Adrenal gland (tissue), 5 donors: ENCODE results near the gene DAB2.

Experiments used
- CTCF ChIP-seq, 6 experiments: fragments of 450-650 bp in 4 of 6; fragments of 200-600 bp in 2 of 6; sonication (generic) in 1 of 6; IDR thresholded peaks; 1 replicate in 5 of 6; 2 replicates in 1 of 6; pipeline versions ENCODE4 v1.5.1 to v1.8.0; 2016 to 2021; ENCODE audit warnings: antibody characterized with exemption in 6 of 6, mild to moderate bottlenecking in 2 of 6, moderate library complexity in 1 of 6
- POLR2A ChIP-seq, 2 donors: fragments of 450-650 bp; IDR thresholded peaks; one replicate each; pipeline ENCODE4 v1.6.1; 2017; ENCODE audit warnings: antibody characterized with exemption in 2 of 2, mild to moderate bottlenecking in 2 of 2, moderate library complexity in 1 of 2
- donor health status: DM: no; HTN: no; CAD: no.

- TF ChIP-seq CTCF (IDR thresholded peaks at IDR 0.05) (no peak), POLR2A (IDR thresholded peaks at IDR 0.05) (no peak)
Measured at GRCh38 chr5:39437467-39437866, 12.7 kb upstream of the DAB2 start.
